A549 treated with AZD9567 at 1 μM for 4 hours (cell line): ENCODE data around the gene GSG1L. TPM values are rescaled to one million over a fixed set of nuclear protein-coding genes. Genes with fewer than 3 reads are reported as not detected.

ENCODE experiments used
- total RNA-seq: library from RNA; stranded (reverse); fragments of 200-300 nt; extraction: Qiagen RNA extraction; gene quantifications from 5 replicates; pipeline ENCODE4 v1.2.3, GENCODE V29; 2022; ENCODE audit not compliant: insufficient read depth

Gene GSG1L
- 0.02 to 0.10 TPM in 2 of 5 replicates, not detected in the others for total RNA-seq

GRCh38 chr16:28063591-28064061 is at the start of gene GSG1L:
Gene GSG1L (minus strand): TSS chr16:28063714. CDS start chr16:28063424, 290 bp downstream.

Other genes starting within 250 kb of the GSG1L start
- 64.4 to 106 TPM (median 103 TPM) in 5 replicates for gene XPO6, start 148.3 kb upstream of the GSG1L start, total RNA-seq
- 0.15 to 1.0 TPM (median 0.25 TPM) in 5 replicates for gene SBK1, start 228.8 kb upstream of the GSG1L start, total RNA-seq